Thyroid gland (tissue), 4 donors: Measurements from ENCODE around the gene PSENEN. TPM values are rescaled to one million over a fixed set of nuclear protein-coding genes. Genes with fewer than 3 reads are reported as not detected.

ENCODE experiments used
- DNase-seq, 2 donors: peaks; one replicate each; pipeline ENCODE4 v3.0.0-alpha.2; 2019
- H3K27ac ChIP-seq, 3 donors: fragments of 200-600 bp; sonication (generic); 1 replicate in 2 of 3; 2 replicates in 1 of 3; pipeline ENCODE4 v1.5.1; 2016 to 2019; ENCODE audit warnings: mild to moderate bottlenecking in 1 of 3, moderate library complexity in 1 of 3
- H3K27me3 ChIP-seq: fragments of 200-600 bp; sonication (generic); one replicate; pipeline ENCODE4 v1.5.1; 2019
- H3K36me3 ChIP-seq, 2 donors: fragments of 200-600 bp; sonication (generic); one replicate each; pipeline ENCODE4 v1.5.1; 2016 to 2019
- H3K4me1 ChIP-seq, 2 donors: fragments of 200-600 bp; sonication (generic); one replicate each; pipeline ENCODE4 v1.5.1; 2017 to 2019
- H3K4me3 ChIP-seq, 3 donors: fragments of 200-600 bp; sonication (generic); replicated peaks in 1 of 3; 1 replicate in 2 of 3; 2 replicates in 1 of 3; pipeline ENCODE4 v1.5.1; 2016; ENCODE audit warnings: mild to moderate bottlenecking in 1 of 3
- H3K9me3 ChIP-seq: fragments of 200-600 bp; sonication (generic); one replicate; pipeline ENCODE4 v1.5.1; 2017
- CTCF ChIP-seq, 6 experiments: fragments of 200-600 bp in 3 of 6; fragments of 450-650 bp in 3 of 6; sonication (generic) in 3 of 6; IDR thresholded peaks; one replicate each; pipeline ENCODE4 v1.5.1; 2016 to 2019; ENCODE audit warnings: antibody characterized with exemption in 6 of 6, mild to moderate bottlenecking in 2 of 6, inconsistent platforms in 1 of 6, moderate library complexity in 1 of 6
- POLR2A ChIP-seq, 2 donors: fragments of 450-650 bp; IDR thresholded peaks; one replicate each; pipeline ENCODE4 v1.6.1; 2017; ENCODE audit warnings: antibody characterized with exemption in 2 of 2, mild to moderate bottlenecking in 2 of 2, moderate library complexity in 1 of 2
- WGBS, 2 donors: methylation state at CpG; one replicate each; pipeline ENCODE4 v1.1.5; 2017; 5-methylcytosine and 5-hydroxymethylcytosine counted together
- intact Hi-C: fragments of 100-400 bp; cut with DNase I; formaldehyde crosslinking; loops from one replicate; pipeline ENCODE4 v1.15.1; 2023
- total RNA-seq, 4 donors: library from RNA; depleted of rRNA; stranded (reverse); fragments of >200 nt; gene quantifications; one replicate each; pipeline ENCODE4 v1.2.3, GENCODE V29; 2016

PSENEN gene
- total RNA-seq, 4 donors from 2014 or later, result 34.0 to 73.8 (median 40.5) TPM

- 1 to 2% methylated on average over 27 to 47 of the region's 63 CpGs for WGBS, 2 donors
- peak overlapping the region; percentile 25 to 48 (median 29) for H3K27ac ChIP-seq
- TF ChIP-seq CTCF (IDR thresholded peaks at IDR 0.05) (no peak), POLR2A (IDR thresholded peaks at IDR 0.05) (no peak)
- no peaks in the 10 kb centered on the region for H3K27me3 ChIP-seq
- H3K4me3 ChIP-seq, result peak overlapping the region in 2 of 3 donors; percentile 45 to 73
- H3K4me1 ChIP-seq, result peaks cover 20 to 24% of the 10 kb centered on the region in 2 donors
- peak; percentile 99 for DNase-seq
- H3K36me3 ChIP-seq, result peaks cover 21 to 27% of the 10 kb centered on the region in 2 donors
- H3K9me3 ChIP-seq, result no peaks in the 10 kb centered on the region
- intact Hi-C loops, result no loop called here
Observed at GRCh38 chr19:35740423-35741202, 4.8 kb upstream of the PSENEN start.

- Histone ChIP-seq H3K4me3 (peak overlapping the region in 1 of 3 donors; percentile 45), H3K36me3 (peaks cover 18 to 26% of the 10 kb centered on the region in 2 donors), H3K9me3 (no peaks in the 10 kb centered on the region), H3K27ac (peak overlapping the region in 2 of 3 donors; percentile 25 to 46), H3K27me3 (no peaks in the 10 kb centered on the region), H3K4me1 (peaks cover 24 to 28% of the 10 kb centered on the region in 2 donors)
- DNase-seq, result no peak
- 9 to 10% methylated on average over 12 of the region's 12 CpGs for WGBS, 2 donors
- no peak for TF ChIP-seq POLR2A (IDR thresholded peaks at IDR 0.05)
- TF ChIP-seq CTCF (IDR thresholded peaks at IDR 0.05), result no peak
- intact Hi-C loops, result no loop called here
Observed at GRCh38 chr19:35741203-35741515, 4.3 kb upstream of the PSENEN start.

- Histone ChIP-seq H3K4me1 (peaks cover 29 to 36% of the 10 kb centered on the region in 2 donors), H3K9me3 (no peaks in the 10 kb centered on the region), H3K36me3 (peaks cover 12 to 17% of the 10 kb centered on the region in 2 donors), H3K27ac (no peak within 1 kb of the TSS), H3K4me3 (no peak within 1 kb of the TSS), H3K27me3 (no peaks in the 10 kb centered on the region)
- intact Hi-C loops, result no loop called here
- DNase-seq, result peak in 1 of 2 donors; percentile 9
- no peak for TF ChIP-seq POLR2A (IDR thresholded peaks at IDR 0.05)
- no peak for TF ChIP-seq CTCF (IDR thresholded peaks at IDR 0.05)
- 75 to 95% methylated on average over 9 of the region's 9 CpGs for WGBS, 2 donors
Observed at GRCh38 chr19:35742121-35742724, 3.2 kb upstream of the PSENEN start, which contains the start of gene IGFLR1. IGFLR1 (minus strand) TSS chr19:35742452; CDS start chr19:35741180, 1,272 bp downstream.

GRCh38 chr19:35743640-35744429 lies 1.6 kb upstream of the PSENEN start:
- TF ChIP-seq CTCF (IDR thresholded peaks at IDR 0.05), result no peak
- TF ChIP-seq POLR2A (IDR thresholded peaks at IDR 0.05), result no peak
- H3K4me1 ChIP-seq, result peaks cover 32 to 40% of the 10 kb centered on the region in 2 donors
- no peak overlapping the region for H3K27ac ChIP-seq
- H3K9me3 ChIP-seq, result no peaks in the 10 kb centered on the region
- DNase-seq, result no peak
- no peaks in the 10 kb centered on the region for H3K27me3 ChIP-seq
- intact Hi-C loops, result no loop called here
- 83 to 94% methylated on average over 14 to 19 of the region's 19 CpGs for WGBS, 2 donors
- peak overlapping the region in 1 of 3 donors; percentile 78 for H3K4me3 ChIP-seq
- peaks cover 0 to 5% of the 10 kb centered on the region in 2 donors for H3K36me3 ChIP-seq
